ENCODE measurements around the gene TSEN34. TPM values are rescaled to one million over a fixed set of nuclear protein-coding genes. Genes with fewer than 3 reads are reported as not detected.
"Not testable (repeated sequence)": the region's sequence is repeated elsewhere in the genome, so short reads cannot be mapped to it uniquely, and the experiment has no call there.

The TSEN34 gene
- total RNA-seq, 4 donors from 2014 or later, result 42.7 to 76.3 (median 69.1) TPM

DNA sequence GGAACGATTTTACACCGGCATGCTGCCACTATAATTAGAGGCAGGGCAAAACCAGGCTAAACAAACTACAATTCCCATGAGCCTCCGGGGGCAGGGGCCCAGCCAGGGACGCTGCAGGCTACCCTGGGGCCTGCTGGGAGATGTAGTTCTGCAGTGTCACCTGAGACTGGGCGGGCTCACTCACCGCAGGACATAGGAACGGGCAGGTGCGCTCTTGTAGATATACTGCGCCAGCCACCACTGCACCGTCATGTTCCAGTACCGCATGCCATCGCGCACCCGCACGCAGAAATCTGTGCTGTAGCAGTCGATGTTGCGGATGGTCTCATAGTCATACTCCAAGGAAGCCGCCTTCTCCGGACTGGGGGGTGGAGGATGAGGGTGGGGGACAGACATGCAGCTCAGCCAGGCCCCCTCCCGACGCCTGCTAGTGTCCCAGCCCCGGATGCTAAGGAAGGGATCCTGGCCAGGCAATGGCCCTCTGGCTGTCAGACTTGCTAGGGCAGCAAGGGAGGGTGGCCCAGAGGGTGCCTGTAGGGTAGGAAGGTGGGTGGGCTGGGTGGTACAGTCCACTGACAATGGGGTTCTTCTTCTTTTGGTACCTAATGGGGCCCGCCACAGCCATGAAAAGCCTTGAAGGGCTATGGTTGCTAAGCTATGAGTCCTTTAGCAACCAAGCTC is 12.4 kb upstream of the TSEN34 start:
- H3K27me3 ChIP-seq, result no peaks in the 10 kb centered on the region
- no peaks in the 10 kb centered on the region for H3K4me1 ChIP-seq
- peaks cover 15% of the 10 kb centered on the region for H3K36me3 ChIP-seq
- TF ChIP-seq, protein P1, sequence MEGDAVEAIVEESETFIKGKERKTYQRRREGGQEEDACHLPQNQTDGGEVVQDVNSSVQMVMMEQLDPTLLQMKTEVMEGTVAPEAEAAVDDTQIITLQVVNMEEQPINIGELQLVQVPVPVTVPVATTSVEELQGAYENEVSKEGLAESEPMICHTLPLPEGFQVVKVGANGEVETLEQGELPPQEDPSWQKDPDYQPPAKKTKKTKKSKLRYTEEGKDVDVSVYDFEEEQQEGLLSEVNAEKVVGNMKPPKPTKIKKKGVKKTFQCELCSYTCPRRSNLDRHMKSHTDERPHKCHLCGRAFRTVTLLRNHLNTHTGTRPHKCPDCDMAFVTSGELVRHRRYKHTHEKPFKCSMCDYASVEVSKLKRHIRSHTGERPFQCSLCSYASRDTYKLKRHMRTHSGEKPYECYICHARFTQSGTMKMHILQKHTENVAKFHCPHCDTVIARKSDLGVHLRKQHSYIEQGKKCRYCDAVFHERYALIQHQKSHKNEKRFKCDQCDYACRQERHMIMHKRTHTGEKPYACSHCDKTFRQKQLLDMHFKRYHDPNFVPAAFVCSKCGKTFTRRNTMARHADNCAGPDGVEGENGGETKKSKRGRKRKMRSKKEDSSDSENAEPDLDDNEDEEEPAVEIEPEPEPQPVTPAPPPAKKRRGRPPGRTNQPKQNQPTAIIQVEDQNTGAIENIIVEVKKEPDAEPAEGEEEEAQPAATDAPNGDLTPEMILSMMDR (IDR thresholded peaks at IDR 0.05), result no peak
- no peak for TF ChIP-seq POLR2A (IDR thresholded peaks at IDR 0.05)
- 82% methylated on average over 18 of the region's 23 CpGs for WGBS
- no peak for DNase-seq (ENCODE audit: low spot score in 2 of 2)
- H3K9me3 ChIP-seq, result no peaks in the 10 kb centered on the region
- no peak overlapping the region for H3K27ac ChIP-seq
- H3K4me3 ChIP-seq, result no peak overlapping the region

GRCh38 chr19:54179262-54179852 is 11.8 kb upstream of the TSEN34 start:
- 95% methylated on average over 9 of the region's 10 CpGs for WGBS

DNA sequence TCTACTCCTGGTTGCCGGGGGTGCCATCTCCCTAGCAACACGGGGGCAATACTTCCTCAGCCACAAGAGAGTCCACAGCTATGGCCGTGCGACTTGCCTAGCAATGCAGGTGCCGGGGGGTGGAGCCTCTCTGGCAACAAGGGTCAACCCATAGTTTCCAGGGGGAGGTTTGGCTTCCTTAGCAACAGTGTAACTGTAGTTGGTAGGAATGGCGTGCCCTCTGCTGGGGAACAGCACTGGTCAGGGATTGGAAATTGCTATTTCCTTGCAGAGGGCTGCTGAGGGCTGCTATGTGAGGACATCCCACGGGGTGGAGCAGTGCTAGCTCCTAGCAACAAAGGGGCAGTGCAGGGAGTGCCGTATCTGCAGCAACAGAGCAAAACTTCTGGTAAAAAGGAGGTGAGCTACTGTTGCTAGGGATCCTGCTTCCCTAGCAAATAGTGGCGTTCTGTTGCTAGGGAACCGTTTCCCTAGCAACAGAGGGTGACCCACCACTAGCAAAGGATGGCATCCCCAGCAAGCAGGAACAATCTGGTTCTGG is 11.1 kb upstream of the TSEN34 start:
- Histone ChIP-seq H3K4me3 (no peak overlapping the region), H3K9me3 (no peaks in the 10 kb centered on the region), H3K27ac (no peak overlapping the region), H3K27me3 (no peaks in the 10 kb centered on the region), H3K36me3 (peaks cover 15% of the 10 kb centered on the region), H3K4me1 (no peaks in the 10 kb centered on the region)
- DNase-seq (ENCODE audit: low spot score in 2 of 2), result no peak
- TF ChIP-seq, protein P1 (IDR thresholded peaks at IDR 0.05), result no peak
- TF ChIP-seq POLR2A (IDR thresholded peaks at IDR 0.05) (no peak), EP300 (IDR thresholded peaks at IDR 0.05) (no peak), POLR2AphosphoS5 (IDR thresholded peaks at IDR 0.05) (no peak)
- 61% methylated on average over 6 of the region's 10 CpGs for WGBS

More at GRCh38 chr19:54179262-54179852, 11.8 kb upstream of the TSEN34 start:
- Histone ChIP-seq H3K27me3 (no peaks in the 10 kb centered on the region), H3K9me3 (no peaks in the 10 kb centered on the region), H3K27ac (no peak overlapping the region), H3K36me3 (peaks cover 15% of the 10 kb centered on the region), H3K4me1 (no peaks in the 10 kb centered on the region), H3K4me3 (no peak overlapping the region)
- TF ChIP-seq POLR2A (IDR thresholded peaks at IDR 0.05) (no peak), EP300 (IDR thresholded peaks at IDR 0.05) (no peak), POLR2AphosphoS5 (IDR thresholded peaks at IDR 0.05) (no peak)
- TF ChIP-seq, protein P1 (IDR thresholded peaks at IDR 0.05), result no peak
- no peak for DNase-seq (ENCODE audit: low spot score in 2 of 2)

GRCh38 chr19:54180691-54181091 is 10.4 kb upstream of the TSEN34 start:
- Histone ChIP-seq H3K27me3 (no peaks in the 10 kb centered on the region), H3K4me1 (no peaks in the 10 kb centered on the region), H3K36me3 (peaks cover 15% of the 10 kb centered on the region), H3K27ac (no peak overlapping the region), H3K9me3 (no peaks in the 10 kb centered on the region), H3K4me3 (no peak overlapping the region)
- TF ChIP-seq POLR2A (IDR thresholded peaks at IDR 0.05), result no peak
- no peak for TF ChIP-seq EP300 (IDR thresholded peaks at IDR 0.05)
- TF ChIP-seq, protein P1 (IDR thresholded peaks at IDR 0.05), result no peak
- no peak for TF ChIP-seq POLR2AphosphoS5 (IDR thresholded peaks at IDR 0.05)
- no peak for DNase-seq (ENCODE audit: low spot score in 2 of 2)
- WGBS, result 94% methylated on average over 37 of the region's 37 CpGs

- H3K36me3 ChIP-seq, result peaks cover 21% of the 10 kb centered on the region
- not testable (repeated sequence) for H3K4me1 ChIP-seq; H3K27ac ChIP-seq; H3K9me3 ChIP-seq; H3K4me3 ChIP-seq; DNase-seq (ENCODE audit: low spot score in 2 of 2); H3K27me3 ChIP-seq
- WGBS, result 91% methylated on average over 3 of the region's 3 CpGs
Measured at GRCh38 chr19:54181894-54182293, 9.2 kb upstream of the TSEN34 start.
